HG02943 (cell line): Measurements from ENCODE around the gene TBXAS1.

Experiments
- ATAC-seq: cut with Tn5 transposase; IDR thresholded peaks from one replicate; pipeline ENCODE4 v1.9.1; 2021; ENCODE audit warnings: mild to moderate bottlenecking, low read depth, moderate library complexity; ENCODE audit not compliant: unreplicated experiment

TBXAS1 gene

GRCh38 chr7:139853506-139854123 is 24.6 kb downstream of the TBXAS1 start:
- ATAC-seq: no peak

GRCh38 chr7:139854124-139854511 is 25.1 kb downstream of the TBXAS1 start:
- no peak for ATAC-seq

- peak; percentile 30 for ATAC-seq
Measured at GRCh38 chr7:139854803-139855497, 25.9 kb downstream of the TBXAS1 start.

GRCh38 chr7:139855498-139856270 is 26.6 kb downstream of the TBXAS1 start:
- peak; percentile 86 for ATAC-seq

GRCh38 chr7:139857791-139858190 is 28.7 kb downstream of the TBXAS1 start:
- ATAC-seq: no peak

GRCh38 chr7:139860090-139860775 is 31.2 kb downstream of the TBXAS1 start:
- ATAC-seq: no peak

GRCh38 chr7:139861803-139862202 is 32.7 kb downstream of the TBXAS1 start:
- ATAC-seq: no peak

- ATAC-seq: no peak
Measured at GRCh38 chr7:139866047-139866837, 37.2 kb downstream of the TBXAS1 start.

GRCh38 chr7:139867847-139868246 is 38.8 kb downstream of the TBXAS1 start:
- ATAC-seq: no peak

GRCh38 chr7:139869886-139870285 is 40.8 kb downstream of the TBXAS1 start:
- no peak for ATAC-seq

- ATAC-seq: no peak
Measured at GRCh38 chr7:139870380-139870779, 41.3 kb downstream of the TBXAS1 start.

- no peak for ATAC-seq
Measured at GRCh38 chr7:139871331-139871730, 42.3 kb downstream of the TBXAS1 start.

- ATAC-seq: no peak
Measured at GRCh38 chr7:139871820-139872219, 42.8 kb downstream of the TBXAS1 start.

- ATAC-seq: no peak
Measured at GRCh38 chr7:139873593-139874301, 44.7 kb downstream of the TBXAS1 start.

- ATAC-seq: no peak
Measured at GRCh38 chr7:139874302-139874629, 45.2 kb downstream of the TBXAS1 start.

GRCh38 chr7:139875821-139876241 is 46.8 kb downstream of the TBXAS1 start:
- ATAC-seq: peak; percentile 93

- no peak for ATAC-seq
Measured at GRCh38 chr7:139876622-139877283, 47.7 kb downstream of the TBXAS1 start.

GRCh38 chr7:139883814-139884213 is 54.8 kb downstream of the TBXAS1 start:
- no peak for ATAC-seq

- ATAC-seq: no peak
Measured at GRCh38 chr7:139884441-139884840, 55.4 kb downstream of the TBXAS1 start.
